Measurements from ENCODE around the gene LRRFIP1.

Gene LRRFIP1

DNA sequence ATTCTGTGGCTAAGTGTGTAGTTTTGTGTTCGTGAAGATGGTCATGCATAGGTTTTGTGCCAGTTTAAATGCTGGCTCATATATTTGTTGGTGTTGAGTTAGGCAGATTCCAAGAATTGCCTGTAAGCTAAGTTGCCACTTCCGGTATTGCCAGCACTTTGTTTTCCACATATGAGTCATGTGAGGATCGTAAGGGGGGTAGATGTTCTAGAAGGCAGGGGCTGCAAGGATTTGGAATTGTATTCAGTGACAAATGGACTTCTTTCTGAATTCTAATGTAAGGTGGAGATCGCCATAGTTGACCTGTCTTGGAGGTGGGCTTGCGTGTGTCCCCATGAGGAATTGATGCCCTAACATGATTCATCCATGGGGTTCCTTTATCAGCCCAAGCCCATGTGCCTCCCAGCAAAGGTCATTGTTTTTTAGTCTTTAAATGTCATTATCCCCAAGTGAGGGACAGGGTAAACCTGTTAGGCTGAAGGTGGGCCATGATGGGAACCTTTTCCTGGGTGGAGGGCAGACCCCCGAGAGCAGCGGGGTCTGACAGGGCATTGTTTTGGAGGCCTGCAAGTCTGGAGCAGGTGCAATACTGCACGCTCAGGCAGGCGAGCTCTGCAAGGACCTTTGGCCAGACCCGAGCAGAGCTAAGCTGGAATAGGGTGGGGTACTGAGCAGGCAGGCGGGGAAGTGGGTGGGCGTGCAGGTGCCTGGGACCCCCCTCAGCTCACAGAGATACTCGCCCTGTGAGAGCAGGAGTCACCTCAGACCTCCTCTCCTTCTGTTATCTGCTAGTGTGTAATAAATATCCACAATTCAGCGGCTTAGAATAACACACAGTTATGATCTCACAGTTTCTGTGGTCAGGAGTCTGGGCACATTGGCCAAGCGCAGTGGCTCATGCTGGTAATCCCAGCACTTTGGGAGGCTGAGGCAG, 77.4 kb downstream of the LRRFIP1 start:
- no peak overlapping the region for H3K27ac ChIP-seq (ENCODE audit: low read length)

DNA sequence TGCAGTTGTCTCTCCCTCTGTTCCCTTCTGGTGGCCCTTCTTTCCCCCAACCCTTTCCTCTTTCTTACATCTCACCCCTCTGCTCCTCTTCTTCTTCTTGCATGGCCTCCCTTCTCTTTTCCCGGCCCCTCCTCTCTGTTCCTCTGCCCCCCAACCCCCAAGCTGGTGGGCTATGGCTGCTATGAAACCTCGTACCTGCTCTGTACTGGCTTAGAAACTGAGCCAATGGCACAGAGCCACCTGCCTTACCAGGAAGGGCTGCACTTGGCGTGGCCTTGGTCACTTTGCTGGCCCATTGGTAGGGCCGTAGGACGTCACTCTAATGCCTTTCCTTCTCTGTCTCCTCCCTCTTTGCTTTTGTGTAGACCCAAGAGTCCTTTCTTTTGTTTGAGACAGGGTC, 78.9 kb downstream of the LRRFIP1 start:
- Histone ChIP-seq H3K4me1 (ENCODE audit: low read length) (peaks cover 22% of the 10 kb centered on the region), H3K27me3 (ENCODE audit: low read depth, low read length) (no peaks in the 10 kb centered on the region), H3K27ac (ENCODE audit: low read length) (no peak overlapping the region), H3K4me2 (ENCODE audit: low read length) (no peak overlapping the region), H3K4me3 (ENCODE audit: low read length) (no peak overlapping the region), H3K36me3 (replicated peaks; ENCODE audit: low read depth, low read length) (no peaks in the 10 kb centered on the region), H3K9ac (ENCODE audit: low read length) (no peak overlapping the region), H4K20me1 (ENCODE audit: insufficient read depth, low read length) (peaks cover 43% of the 10 kb centered on the region), H3K9me3 (ENCODE audit: insufficient read depth, low read length) (no peaks in the 10 kb centered on the region), H2AFZ (ENCODE audit: low read depth, low read length) (no peak overlapping the region), H3K79me2 (ENCODE audit: low read length) (peaks cover 38% of the 10 kb centered on the region)
- TF ChIP-seq EZH2phosphoT487 (IDR thresholded peaks at IDR 0.05; ENCODE audit: low read depth), result no peak
- TF ChIP-seq, protein P1, sequence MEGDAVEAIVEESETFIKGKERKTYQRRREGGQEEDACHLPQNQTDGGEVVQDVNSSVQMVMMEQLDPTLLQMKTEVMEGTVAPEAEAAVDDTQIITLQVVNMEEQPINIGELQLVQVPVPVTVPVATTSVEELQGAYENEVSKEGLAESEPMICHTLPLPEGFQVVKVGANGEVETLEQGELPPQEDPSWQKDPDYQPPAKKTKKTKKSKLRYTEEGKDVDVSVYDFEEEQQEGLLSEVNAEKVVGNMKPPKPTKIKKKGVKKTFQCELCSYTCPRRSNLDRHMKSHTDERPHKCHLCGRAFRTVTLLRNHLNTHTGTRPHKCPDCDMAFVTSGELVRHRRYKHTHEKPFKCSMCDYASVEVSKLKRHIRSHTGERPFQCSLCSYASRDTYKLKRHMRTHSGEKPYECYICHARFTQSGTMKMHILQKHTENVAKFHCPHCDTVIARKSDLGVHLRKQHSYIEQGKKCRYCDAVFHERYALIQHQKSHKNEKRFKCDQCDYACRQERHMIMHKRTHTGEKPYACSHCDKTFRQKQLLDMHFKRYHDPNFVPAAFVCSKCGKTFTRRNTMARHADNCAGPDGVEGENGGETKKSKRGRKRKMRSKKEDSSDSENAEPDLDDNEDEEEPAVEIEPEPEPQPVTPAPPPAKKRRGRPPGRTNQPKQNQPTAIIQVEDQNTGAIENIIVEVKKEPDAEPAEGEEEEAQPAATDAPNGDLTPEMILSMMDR (IDR thresholded peaks at IDR 0.05; ENCODE audit: low read depth, low read length), result no peak

More for the DNA sequence above, 77.4 kb downstream of the LRRFIP1 start:
- H4K20me1 ChIP-seq (ENCODE audit: insufficient read depth, low read length), result peaks cover 58% of the 10 kb centered on the region
- H3K36me3 ChIP-seq (replicated peaks; ENCODE audit: low read depth, low read length), result no peaks in the 10 kb centered on the region
- H3K4me2 ChIP-seq (ENCODE audit: low read length), result no peak overlapping the region
- H3K9me3 ChIP-seq (ENCODE audit: insufficient read depth, low read length), result no peaks in the 10 kb centered on the region
- no peak overlapping the region for H3K4me3 ChIP-seq (ENCODE audit: low read length)
- H3K9ac ChIP-seq (ENCODE audit: low read length), result no peak overlapping the region
- H2AFZ ChIP-seq (ENCODE audit: low read depth, low read length), result no peak overlapping the region
- no peak for TF ChIP-seq EZH2phosphoT487 (IDR thresholded peaks at IDR 0.05; ENCODE audit: low read depth)
- TF ChIP-seq, protein P1 (IDR thresholded peaks at IDR 0.05; ENCODE audit: low read depth, low read length), result no peak
- peaks cover 37% of the 10 kb centered on the region for H3K4me1 ChIP-seq (ENCODE audit: low read length)
- H3K27me3 ChIP-seq (ENCODE audit: low read depth, low read length), result no peaks in the 10 kb centered on the region
- H3K79me2 ChIP-seq (ENCODE audit: low read length), result peaks cover 47% of the 10 kb centered on the region

DNA sequence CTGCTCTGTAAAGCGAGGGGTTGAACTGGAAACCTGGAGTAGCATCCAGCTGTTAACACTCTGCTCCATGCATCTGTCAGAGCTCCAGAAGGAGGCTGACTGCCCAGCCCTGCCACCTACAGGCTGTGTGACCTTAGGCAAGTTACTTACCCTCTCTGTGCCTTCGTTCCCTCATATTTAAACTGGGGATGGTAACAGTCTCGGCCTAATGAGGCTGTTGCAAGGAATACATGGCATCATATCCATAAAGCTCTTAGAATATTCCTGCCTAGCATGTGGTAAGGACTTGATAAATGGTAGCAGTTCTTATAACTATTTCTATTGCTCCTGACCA, 80.6 kb downstream of the LRRFIP1 start:
- peaks cover 20% of the 10 kb centered on the region for H3K79me2 ChIP-seq (ENCODE audit: low read length)
- no peaks in the 10 kb centered on the region for H3K27me3 ChIP-seq (ENCODE audit: low read depth, low read length)
- no peak overlapping the region for H3K9ac ChIP-seq (ENCODE audit: low read length)
- H3K4me3 ChIP-seq (ENCODE audit: low read length), result no peak overlapping the region
- H2AFZ ChIP-seq (ENCODE audit: low read depth, low read length), result no peak overlapping the region
- H3K9me3 ChIP-seq (ENCODE audit: insufficient read depth, low read length), result no peaks in the 10 kb centered on the region
- peaks cover 7% of the 10 kb centered on the region for H3K4me1 ChIP-seq (ENCODE audit: low read length)
- H3K4me2 ChIP-seq (ENCODE audit: low read length), result no peak overlapping the region
- H3K36me3 ChIP-seq (replicated peaks; ENCODE audit: low read depth, low read length), result no peaks in the 10 kb centered on the region
- H4K20me1 ChIP-seq (ENCODE audit: insufficient read depth, low read length), result peaks cover 25% of the 10 kb centered on the region; the same call in 1 of the 2 replicates
- no peak for TF ChIP-seq EZH2phosphoT487 (IDR thresholded peaks at IDR 0.05; ENCODE audit: low read depth)
- TF ChIP-seq, protein P1 (IDR thresholded peaks at IDR 0.05; ENCODE audit: low read depth, low read length), result no peak
- H3K27ac ChIP-seq (ENCODE audit: low read length), result no peak overlapping the region

DNA sequence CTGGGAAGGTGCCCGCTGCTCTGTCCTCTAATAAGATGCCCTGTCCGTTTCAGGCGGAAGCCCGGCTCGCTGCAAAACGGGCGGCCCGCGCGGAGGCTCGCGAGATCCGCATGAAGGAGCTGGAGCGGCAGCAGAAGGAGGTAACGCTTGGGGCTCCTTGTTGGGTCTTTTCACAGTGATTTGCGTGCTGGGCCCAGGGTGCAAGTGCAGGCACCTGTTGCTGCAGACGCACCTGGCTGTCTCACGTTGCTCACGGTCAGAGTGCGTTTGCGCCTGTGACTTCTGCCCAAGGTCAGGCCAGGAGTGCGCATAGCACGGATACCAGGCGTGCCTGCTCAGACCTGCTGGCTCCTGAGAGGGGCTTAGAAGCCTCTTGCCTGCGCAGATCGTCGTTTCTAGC, 81.1 kb downstream of the LRRFIP1 start:
- Histone ChIP-seq H2AFZ (ENCODE audit: low read depth, low read length) (no peak overlapping the region), H3K9me3 (ENCODE audit: insufficient read depth, low read length) (no peaks in the 10 kb centered on the region), H3K79me2 (ENCODE audit: low read length) (peaks cover 15% of the 10 kb centered on the region), H3K27me3 (ENCODE audit: low read depth, low read length) (no peaks in the 10 kb centered on the region), H3K4me1 (ENCODE audit: low read length) (peaks cover 3% of the 10 kb centered on the region), H3K36me3 (replicated peaks; ENCODE audit: low read depth, low read length) (no peaks in the 10 kb centered on the region), H3K9ac (ENCODE audit: low read length) (no peak overlapping the region), H4K20me1 (ENCODE audit: insufficient read depth, low read length) (peaks cover 21% of the 10 kb centered on the region; the same call in 1 of the 2 replicates), H3K4me2 (ENCODE audit: low read length) (no peak overlapping the region), H3K27ac (ENCODE audit: low read length) (no peak overlapping the region), H3K4me3 (ENCODE audit: low read length) (no peak overlapping the region)
- TF ChIP-seq EZH2phosphoT487 (IDR thresholded peaks at IDR 0.05; ENCODE audit: low read depth), result no peak
- TF ChIP-seq, protein P1 (IDR thresholded peaks at IDR 0.05; ENCODE audit: low read depth, low read length), result no peak
